Measurements from ENCODE around the gene INKA2.

DNA sequence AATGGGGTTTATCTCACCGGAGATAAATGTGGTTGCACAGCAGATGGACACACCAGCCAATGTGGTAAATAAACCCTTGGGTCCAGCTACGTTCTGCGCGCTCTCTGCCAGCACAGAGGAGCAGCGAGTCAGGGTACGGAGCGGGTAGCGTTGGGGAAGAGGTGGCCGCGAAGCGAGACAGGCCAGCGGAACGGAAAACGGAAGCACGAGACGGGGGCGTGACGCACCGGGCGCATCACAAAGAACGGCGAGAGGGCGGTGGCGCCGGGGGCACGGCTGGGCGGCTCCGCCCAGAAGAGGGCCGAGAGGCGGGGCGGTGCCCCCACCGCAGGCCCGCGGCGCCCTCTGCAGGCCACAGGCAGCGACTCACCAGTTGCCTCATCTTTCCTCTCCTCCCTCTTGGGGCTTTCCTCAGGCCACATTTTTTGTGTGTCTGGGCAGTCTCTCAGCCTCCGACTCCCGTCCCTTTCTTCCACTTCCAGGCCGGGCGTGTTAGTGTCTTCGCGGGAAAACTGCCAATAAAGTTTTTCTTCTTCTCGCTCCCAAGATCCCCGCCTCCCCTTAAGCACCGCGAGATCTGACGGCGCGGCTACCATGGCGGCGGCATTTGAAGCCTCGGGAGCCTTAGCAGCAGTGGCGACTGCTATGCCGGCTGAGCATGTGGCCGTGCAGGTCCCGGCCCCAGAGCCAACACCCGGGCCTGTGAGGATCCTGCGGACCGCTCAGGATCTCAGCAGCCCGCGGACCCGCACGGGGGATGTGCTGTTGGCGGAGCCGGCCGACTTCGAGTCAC, 16.3 kb upstream of the INKA2 start, which contains the start of gene DDX20:
- TF ChIP-seq POLR2AphosphoS5 (IDR thresholded peaks at IDR 0.05) (peak; percentile 86), EP300 (conservative IDR thresholded peaks at IDR 0.05; ENCODE audit: poor library complexity, severe bottlenecking) (peak; percentile 84), EZH2 (IDR thresholded peaks at IDR 0.05; ENCODE audit: borderline replicate concordance, insufficient read depth, low read length, poor library complexity, severe bottlenecking) (no peak), RAD21 (conservative IDR thresholded peaks at IDR 0.05) (peak; percentile 91), SMC3 (conservative IDR thresholded peaks at IDR 0.05; ENCODE audit: poor library complexity) (peak; percentile 93)

Data from neural cell (in vitro differentiated cells).